HG03432 (cell line): ENCODE data around the gene QKI.

Source experiments
- ATAC-seq: cut with Tn5 transposase; IDR thresholded peaks from one replicate; pipeline ENCODE4 v1.9.1; 2021; ENCODE audit warnings: mild to moderate bottlenecking, moderate library complexity; ENCODE audit not compliant: unreplicated experiment

QKI gene

DNA sequence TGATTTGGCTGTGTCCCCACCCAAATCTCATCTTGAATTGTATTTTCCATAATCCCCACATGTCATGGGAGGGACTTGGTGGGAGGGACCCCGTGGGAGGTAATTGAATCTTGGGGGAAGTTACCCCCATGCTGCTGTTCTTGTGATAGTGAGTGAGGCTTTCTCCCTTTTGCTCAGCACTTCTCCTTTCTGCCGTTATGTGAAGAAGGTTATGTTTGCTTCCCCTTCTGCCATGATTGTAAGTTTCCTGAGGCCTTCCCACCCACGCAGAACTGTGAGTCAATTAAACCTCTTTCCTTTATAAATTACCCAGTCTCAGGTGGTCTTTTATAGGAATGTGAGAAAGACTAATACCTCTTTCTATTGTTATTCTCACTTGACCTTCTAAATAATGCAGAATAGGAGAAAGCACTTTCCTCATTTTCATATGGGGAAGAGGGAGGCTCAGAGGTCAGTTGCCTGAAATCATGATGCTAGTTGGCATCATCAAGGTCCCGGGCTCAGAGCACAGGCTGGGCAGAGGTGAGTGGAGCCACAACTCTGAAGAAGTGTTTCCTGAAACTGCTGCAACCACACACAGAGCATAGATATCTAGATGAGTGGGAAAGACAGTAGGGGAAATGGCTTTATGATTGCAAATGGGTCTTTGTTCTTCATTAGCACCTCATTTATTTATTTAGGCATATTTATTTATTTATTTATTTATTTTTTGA, 191.0 kb downstream of the QKI start:
- no peak for ATAC-seq

DNA sequence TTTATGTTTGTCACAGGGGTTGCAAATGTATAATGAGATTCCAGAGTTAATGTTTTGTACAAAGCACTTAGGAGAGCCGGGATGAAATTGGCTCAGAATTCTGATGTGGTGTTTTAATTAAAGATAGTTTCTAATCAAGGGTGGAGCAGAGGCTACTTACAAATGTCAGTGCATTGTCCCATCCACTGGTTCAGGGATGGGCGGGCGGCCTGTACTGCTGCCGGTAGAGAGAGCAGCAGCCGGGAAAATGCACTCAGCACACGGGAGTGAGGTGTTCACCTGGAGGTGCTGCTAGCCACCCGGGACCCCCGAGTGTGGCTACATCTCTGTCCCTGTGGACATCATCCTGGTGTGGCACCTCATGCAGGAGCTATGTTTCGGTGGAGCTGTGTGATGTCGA, 193.3 kb downstream of the QKI start:
- ATAC-seq: no peak

DNA sequence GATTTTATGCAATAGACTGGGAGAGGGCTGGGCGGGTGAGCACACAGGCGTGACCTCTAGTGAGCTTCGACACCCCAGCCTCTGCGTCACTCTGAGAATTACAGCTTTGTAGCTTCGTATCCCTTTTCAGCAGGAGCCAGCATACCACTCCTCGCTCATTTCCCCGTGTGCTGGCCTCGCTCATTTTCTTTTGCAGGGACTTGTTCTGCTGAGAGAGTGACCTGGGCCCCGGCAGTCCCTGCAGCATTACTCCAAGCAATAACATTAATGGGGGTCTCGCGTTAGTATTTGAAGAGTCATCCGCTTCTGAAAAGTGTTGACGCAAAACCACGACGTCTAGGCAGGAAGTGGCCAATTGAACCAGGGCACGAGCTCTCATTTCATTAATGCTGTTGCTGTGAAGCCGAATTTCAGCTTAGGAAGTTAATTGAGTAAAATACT, 193.7 kb downstream of the QKI start:
- no peak for ATAC-seq

DNA sequence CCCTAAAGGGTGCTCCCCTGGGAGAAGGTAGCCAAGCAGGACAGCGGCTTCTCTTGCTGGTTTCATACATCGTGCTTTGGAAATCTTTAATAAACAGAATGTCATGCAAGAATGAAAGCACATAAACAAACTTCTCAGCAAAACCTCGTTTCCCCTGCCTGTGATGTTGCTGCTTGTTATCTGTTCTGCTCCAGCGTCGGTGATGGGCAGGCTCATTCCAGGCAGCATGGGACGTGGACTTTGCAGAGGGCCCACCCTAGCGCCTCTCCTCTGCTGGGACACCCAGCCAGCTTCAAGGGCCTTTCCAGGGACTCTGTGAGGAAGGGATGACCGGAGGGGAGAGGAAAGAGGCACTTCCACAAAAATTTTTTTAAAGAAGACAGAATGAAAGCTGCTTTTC, 197.7 kb downstream of the QKI start:
- no peak for ATAC-seq

DNA sequence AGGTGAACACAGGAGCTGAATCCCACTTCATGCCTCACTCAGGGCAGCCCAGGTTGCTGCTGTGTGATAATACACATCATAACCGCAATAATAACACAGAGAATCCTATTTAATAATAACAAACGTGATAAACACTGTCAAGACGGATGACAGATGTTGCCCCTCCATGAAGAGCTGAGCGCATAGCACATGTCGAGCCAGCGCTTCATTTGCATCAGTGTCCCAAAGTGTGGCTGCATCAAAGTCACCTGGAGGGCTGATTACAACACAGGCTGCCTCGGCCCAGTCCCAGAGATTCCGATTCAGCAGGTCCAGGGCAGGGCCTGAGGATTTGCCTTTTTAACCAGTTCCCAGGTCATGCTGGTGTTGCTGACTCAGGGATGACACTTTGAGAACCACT, 198.5 kb downstream of the QKI start:
- no peak for ATAC-seq

DNA sequence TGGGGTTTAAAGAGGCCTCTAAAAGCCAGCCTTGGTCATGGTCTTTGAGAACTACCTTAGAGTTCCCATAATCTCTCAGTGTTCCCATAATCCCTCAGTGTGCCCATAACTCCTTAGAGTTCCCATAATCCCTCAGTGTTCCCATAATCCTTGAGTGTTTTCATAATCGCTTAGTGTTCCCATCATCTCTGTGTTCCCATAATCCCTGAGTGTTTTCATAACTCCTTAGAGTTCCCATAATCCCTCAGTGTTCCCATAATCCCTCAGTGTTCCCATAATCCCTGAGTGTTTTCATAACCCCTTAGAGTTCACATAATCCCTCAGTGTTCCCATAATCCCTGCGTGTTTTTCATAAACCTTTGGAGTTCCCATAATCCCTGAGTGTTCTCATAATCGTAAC, 199.2 kb downstream of the QKI start:
- ATAC-seq: no peak

DNA sequence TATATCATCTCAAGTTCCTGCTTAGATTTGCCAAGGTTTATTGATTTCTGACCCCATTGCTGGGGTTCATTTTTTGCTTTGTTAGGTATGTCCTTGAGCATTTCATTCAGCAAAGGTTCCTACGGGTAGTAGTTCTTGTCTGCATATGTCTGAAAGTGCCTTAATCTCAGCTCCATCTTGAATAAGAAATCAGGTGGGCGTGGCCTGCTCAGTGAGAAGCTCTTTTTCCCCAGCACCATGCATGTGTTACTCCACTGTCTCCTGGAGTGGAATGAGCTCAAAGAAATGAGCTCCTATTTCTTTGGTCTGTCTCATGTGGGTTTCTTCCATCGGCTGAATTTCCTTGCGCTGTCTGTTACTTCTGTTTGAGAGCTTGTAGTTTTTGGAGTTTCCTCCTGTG, 201.9 kb downstream of the QKI start:
- no peak for ATAC-seq

DNA sequence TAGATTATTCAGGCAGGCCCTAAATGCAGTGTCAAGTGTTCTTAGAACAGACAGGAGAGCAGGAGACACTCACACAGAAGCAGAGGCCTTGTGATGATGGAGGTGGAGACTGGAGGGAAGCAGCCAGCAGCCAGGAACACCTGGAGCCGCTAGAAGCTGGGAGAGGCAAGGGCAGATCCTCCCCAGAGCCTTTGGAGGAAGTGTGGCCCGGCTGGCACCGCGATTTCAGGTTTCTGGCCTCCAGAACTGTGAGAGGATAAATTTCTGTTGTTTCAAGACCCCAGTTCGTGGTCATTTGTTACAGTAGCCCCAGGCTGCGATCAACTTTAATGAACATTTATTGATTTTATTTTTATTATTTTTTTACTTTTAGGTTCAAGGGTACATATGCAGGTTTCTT, 203.0 kb downstream of the QKI start:
- no peak for ATAC-seq

DNA sequence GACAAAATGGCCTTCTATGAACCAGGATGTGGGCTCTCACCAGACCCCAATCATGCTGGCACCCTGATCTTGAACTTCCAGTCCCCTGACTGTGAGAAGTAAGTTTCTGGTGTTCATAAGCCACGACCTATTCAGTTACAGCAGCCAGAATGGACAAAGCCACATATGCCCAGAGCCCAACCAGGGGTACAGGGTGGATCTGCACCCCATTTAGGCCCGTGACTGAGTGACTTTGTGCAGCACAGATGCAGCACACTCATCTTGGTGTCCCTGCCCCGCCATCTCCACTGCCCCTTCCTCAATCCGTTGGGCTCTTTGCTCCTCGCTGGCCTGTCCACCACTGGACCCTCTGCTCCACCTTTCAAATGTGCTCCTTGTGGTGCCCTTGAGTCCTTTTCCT, 205.6 kb downstream of the QKI start:
- no peak for ATAC-seq

DNA sequence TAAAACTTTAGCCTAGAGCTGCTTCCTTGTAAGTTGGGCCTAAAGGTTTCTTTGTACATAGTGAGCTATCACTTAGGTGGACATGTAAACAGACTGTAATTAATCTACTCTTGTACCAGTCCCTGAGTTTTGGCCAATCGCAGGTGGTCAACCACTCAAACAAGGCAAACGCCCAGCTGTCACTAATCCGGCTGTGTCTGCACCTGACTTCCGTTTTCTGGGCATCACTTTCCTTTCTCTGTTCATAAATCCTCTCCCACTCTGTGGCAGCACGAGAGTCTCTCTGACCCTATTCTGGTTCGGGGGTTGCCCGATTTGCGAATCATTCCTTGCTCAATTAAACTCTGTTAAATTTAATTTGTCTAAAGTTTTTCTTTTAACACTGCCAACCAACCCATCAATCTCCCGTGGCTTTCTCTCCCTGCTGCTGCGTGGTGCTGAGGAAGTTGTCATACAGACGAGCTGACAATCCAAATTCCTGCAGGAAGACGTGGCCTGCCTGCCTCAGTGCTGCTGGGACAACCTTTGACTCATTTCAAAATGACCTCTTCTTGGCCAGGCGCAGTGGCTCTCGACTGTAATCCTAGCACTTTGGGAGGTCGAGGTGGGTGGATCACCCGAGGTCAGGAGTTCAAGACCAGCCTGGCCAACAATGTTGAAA, 206.3 kb downstream of the QKI start:
- no peak for ATAC-seq

DNA sequence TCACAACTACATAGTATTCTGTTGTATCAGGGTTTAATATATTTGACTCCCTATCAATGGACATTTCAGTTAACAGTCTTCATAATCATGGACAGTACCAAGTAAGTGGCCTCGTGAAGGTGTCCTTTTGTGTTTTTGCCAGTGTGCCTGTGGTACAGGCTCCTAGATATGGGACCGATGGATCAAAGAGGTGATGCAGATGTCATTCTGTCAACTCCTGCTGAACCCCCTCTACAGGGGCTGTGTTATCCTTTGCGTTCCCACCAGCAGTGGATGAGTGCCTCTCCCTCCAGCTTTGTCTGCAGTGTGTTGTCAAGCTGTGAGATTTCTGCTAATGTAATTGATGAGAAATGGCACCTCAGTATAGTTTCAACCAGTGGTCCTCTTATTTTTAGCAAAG, 210.7 kb downstream of the QKI start:
- no peak for ATAC-seq

DNA sequence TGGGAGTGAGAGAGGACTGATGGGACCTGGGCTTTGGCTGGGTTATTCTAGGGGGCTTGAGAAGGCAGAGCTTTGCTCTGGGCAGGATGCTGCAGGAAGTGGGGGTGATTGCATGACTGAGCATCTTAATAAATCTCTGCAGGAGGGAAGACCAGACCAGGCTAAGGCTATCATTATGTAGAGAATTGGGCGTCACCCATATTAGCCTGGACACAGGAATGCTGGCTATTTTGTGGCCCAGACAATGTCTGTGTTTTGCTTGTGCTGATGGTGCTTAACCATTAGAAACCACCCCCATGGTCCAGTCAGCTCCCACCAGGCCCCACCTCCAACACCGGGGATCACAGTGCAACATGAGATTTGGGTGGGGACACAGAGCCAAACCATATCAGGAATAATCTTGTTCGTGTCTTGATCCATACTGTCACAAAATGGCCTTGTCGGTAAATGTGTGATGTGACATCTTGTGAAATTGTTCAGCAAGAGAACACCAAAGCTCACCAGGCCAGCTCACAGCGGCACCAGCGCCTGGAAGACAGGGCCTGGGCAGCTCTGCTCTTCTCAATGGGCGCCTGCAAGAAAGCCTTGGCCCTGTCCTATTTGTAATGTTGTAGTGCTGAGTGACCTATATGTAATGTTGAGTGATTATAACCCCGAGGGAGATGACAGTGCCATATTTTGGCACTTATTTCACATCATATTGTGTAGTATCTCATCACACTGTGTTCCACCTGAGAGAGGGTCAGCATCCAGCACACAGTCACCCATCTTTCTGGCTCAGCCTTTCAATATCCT, 211.8 kb downstream of the QKI start:
- no peak for ATAC-seq

DNA sequence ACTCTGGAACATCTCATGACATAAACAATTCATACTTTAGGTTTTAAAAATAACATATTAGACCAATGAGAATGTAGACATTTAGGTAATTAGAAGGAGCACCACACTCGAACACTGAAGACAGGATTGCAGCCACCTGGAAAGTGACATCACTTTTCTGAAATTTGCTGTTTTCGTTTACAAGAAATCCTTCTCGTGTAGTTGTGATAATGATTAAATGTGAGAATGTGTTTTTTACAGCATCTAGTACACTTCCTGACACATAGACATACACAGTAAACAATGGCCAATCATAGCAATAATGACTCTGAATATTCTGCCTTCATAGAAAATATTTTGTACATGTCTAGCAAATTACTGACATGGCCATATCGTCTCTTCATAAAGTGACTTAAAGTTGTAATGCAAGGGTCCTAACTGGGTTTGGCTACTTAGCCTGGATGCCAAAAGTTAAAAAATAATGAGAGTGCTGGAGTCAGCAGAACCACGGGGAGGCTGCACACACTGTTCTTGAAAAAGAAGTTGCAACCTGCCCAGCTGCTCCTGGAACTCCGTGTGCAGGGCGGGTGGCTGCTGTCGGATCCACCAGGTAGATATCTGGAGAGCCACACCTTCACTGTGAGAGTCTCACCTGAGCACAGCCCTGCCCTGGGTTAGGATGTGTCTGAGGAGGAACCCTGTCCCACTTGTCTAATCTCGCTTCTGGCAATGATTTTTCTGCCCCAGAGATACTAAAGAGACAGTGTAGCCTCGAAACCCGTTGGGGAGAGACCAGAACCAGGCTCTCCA, 212.9 kb downstream of the QKI start:
- ATAC-seq: peak; percentile 55
